HG03280 (cell line): ENCODE data around the gene HOXC11.

ENCODE experiments used
- ATAC-seq: cut with Tn5 transposase; IDR thresholded peaks from one replicate; pipeline ENCODE4 v1.9.1; 2021; ENCODE audit warnings: mild to moderate bottlenecking, moderate library complexity; ENCODE audit not compliant: unreplicated experiment

The HOXC11 gene

GRCh38 chr12:54019924-54020590 is 47.1 kb downstream of the HOXC11 start:
- no peak for ATAC-seq

GRCh38 chr12:54020591-54021405 is 47.9 kb downstream of the HOXC11 start:
- no peak for ATAC-seq

GRCh38 chr12:54021432-54022013 is 48.6 kb downstream of the HOXC11 start:
- ATAC-seq = no peak

GRCh38 chr12:54022960-54023884 is 50.3 kb downstream of the HOXC11 start:
- no peak for ATAC-seq

GRCh38 chr12:54024127-54024526 is 51.2 kb downstream of the HOXC11 start:
- ATAC-seq = no peak

GRCh38 chr12:54024581-54025305 is 51.8 kb downstream of the HOXC11 start:
- ATAC-seq = no peak

- no peak for ATAC-seq
These were observed 52.8 kb downstream of the HOXC11 start for GRCh38 chr12:54025499-54026405.

- ATAC-seq = no peak
These were observed 53.9 kb downstream of the HOXC11 start for GRCh38 chr12:54026640-54027441.
